Measurements from ENCODE around the gene HSPB1.
"Not testable (repeated sequence)": the region's sequence is repeated elsewhere in the genome, so short reads cannot be mapped to it uniquely, and the experiment has no call there.

The HSPB1 gene

GRCh38 chr7:76286842-76287403, 15.6 kb upstream of the HSPB1 start:
- Histone ChIP-seq H3K9ac (ENCODE audit: low read length) (no peak overlapping the region), H2AFZ (ENCODE audit: low read depth, low read length) (no peak overlapping the region), H3K4me2 (ENCODE audit: low read length) (no peak overlapping the region), H3K27me3 (ENCODE audit: low read depth, low read length) (no peaks in the 10 kb centered on the region), H3K4me1 (ENCODE audit: low read length) (peaks cover 6% of the 10 kb centered on the region), H3K4me3 (ENCODE audit: low read length) (no peak overlapping the region), H3K79me2 (ENCODE audit: low read length) (no peaks in the 10 kb centered on the region), H3K27ac (ENCODE audit: low read length) (no peak overlapping the region), H3K9me3 (ENCODE audit: insufficient read depth, low read length) (no peaks in the 10 kb centered on the region), H4K20me1 (ENCODE audit: insufficient read depth, low read length) (no peaks in the 10 kb centered on the region), H3K36me3 (replicated peaks; ENCODE audit: low read depth, low read length) (no peaks in the 10 kb centered on the region)
- no peak for TF ChIP-seq EZH2phosphoT487 (IDR thresholded peaks at IDR 0.05; ENCODE audit: low read depth)
- no peak for TF ChIP-seq CTCF (IDR thresholded peaks at IDR 0.05; ENCODE audit: low read depth, low read length)

- H3K9me3 ChIP-seq (ENCODE audit: insufficient read depth, low read length); H3K27ac ChIP-seq (ENCODE audit: low read length); H3K4me3 ChIP-seq (ENCODE audit: low read length); H4K20me1 ChIP-seq (ENCODE audit: insufficient read depth, low read length); H3K4me2 ChIP-seq (ENCODE audit: low read length); H3K36me3 ChIP-seq (replicated peaks; ENCODE audit: low read depth, low read length); H3K79me2 ChIP-seq (ENCODE audit: low read length); H3K9ac ChIP-seq (ENCODE audit: low read length); H3K27me3 ChIP-seq (ENCODE audit: low read depth, low read length); H2AFZ ChIP-seq (ENCODE audit: low read depth, low read length): not testable (repeated sequence)
- peaks cover 14% of the 10 kb centered on the region for H3K4me1 ChIP-seq (ENCODE audit: low read length)
Observed at GRCh38 chr7:76290847-76291350, 11.6 kb upstream of the HSPB1 start.

- Histone ChIP-seq H3K36me3 (replicated peaks; ENCODE audit: low read depth, low read length) (no peaks in the 10 kb centered on the region), H3K4me3 (ENCODE audit: low read length) (peak overlapping the region; percentile 60), H4K20me1 (ENCODE audit: insufficient read depth, low read length) (no peaks in the 10 kb centered on the region), H2AFZ (ENCODE audit: low read depth, low read length) (peak overlapping the region; percentile 87), H3K4me1 (ENCODE audit: low read length) (peaks cover 14% of the 10 kb centered on the region), H3K9ac (ENCODE audit: low read length) (peak overlapping the region; percentile 29; the same call in 1 of the 2 replicates), H3K27me3 (ENCODE audit: low read depth, low read length) (no peaks in the 10 kb centered on the region), H3K79me2 (ENCODE audit: low read length) (no peaks in the 10 kb centered on the region), H3K9me3 (ENCODE audit: insufficient read depth, low read length) (no peaks in the 10 kb centered on the region), H3K4me2 (ENCODE audit: low read length) (peak overlapping the region; percentile 65), H3K27ac (ENCODE audit: low read length) (no peak overlapping the region)
- TF ChIP-seq EZH2phosphoT487 (IDR thresholded peaks at IDR 0.05; ENCODE audit: low read depth) (no peak), CTCF (IDR thresholded peaks at IDR 0.05; ENCODE audit: low read depth, low read length) (peak; percentile 90)
Observed at GRCh38 chr7:76291351-76292212, 10.9 kb upstream of the HSPB1 start.

- H3K9ac ChIP-seq (ENCODE audit: low read length), result peak overlapping the region; percentile 29; the same call in 1 of the 2 replicates
- TF ChIP-seq EZH2phosphoT487 (IDR thresholded peaks at IDR 0.05; ENCODE audit: low read depth) (no peak), CTCF (IDR thresholded peaks at IDR 0.05; ENCODE audit: low read depth, low read length) (no peak)
- peak overlapping the region; percentile 60 for H3K4me3 ChIP-seq (ENCODE audit: low read length)
Observed at GRCh38 chr7:76292213-76292573, 10.3 kb upstream of the HSPB1 start.

GRCh38 chr7:76292911-76293310, 9.6 kb upstream of the HSPB1 start:
- not testable (repeated sequence) for H3K4me2 ChIP-seq (ENCODE audit: low read length); H3K9ac ChIP-seq (ENCODE audit: low read length); H3K79me2 ChIP-seq (ENCODE audit: low read length); H3K27ac ChIP-seq (ENCODE audit: low read length); H3K36me3 ChIP-seq (replicated peaks; ENCODE audit: low read depth, low read length); H3K27me3 ChIP-seq (ENCODE audit: low read depth, low read length); H3K4me3 ChIP-seq (ENCODE audit: low read length); H2AFZ ChIP-seq (ENCODE audit: low read depth, low read length); H4K20me1 ChIP-seq (ENCODE audit: insufficient read depth, low read length); H3K9me3 ChIP-seq (ENCODE audit: insufficient read depth, low read length)
- peaks cover 14% of the 10 kb centered on the region for H3K4me1 ChIP-seq (ENCODE audit: low read length)

More at GRCh38 chr7:76292213-76292573, 10.3 kb upstream of the HSPB1 start:
- H3K79me2 ChIP-seq (ENCODE audit: low read length), result no peaks in the 10 kb centered on the region
- H4K20me1 ChIP-seq (ENCODE audit: insufficient read depth, low read length), result no peaks in the 10 kb centered on the region
- H3K9me3 ChIP-seq (ENCODE audit: insufficient read depth, low read length), result no peaks in the 10 kb centered on the region
- H3K4me1 ChIP-seq (ENCODE audit: low read length), result peaks cover 14% of the 10 kb centered on the region
- no peaks in the 10 kb centered on the region for H3K36me3 ChIP-seq (replicated peaks; ENCODE audit: low read depth, low read length)
- H3K27ac ChIP-seq (ENCODE audit: low read length), result no peak overlapping the region
- peak overlapping the region; percentile 81; the same call in 1 of the 2 replicates for H2AFZ ChIP-seq (ENCODE audit: low read depth, low read length)
- no peaks in the 10 kb centered on the region for H3K27me3 ChIP-seq (ENCODE audit: low read depth, low read length)
- H3K4me2 ChIP-seq (ENCODE audit: low read length), result peak overlapping the region; percentile 65
